Erythroblast (primary cell): ENCODE data around the gene ACTL10.
A peak's percentile ranks its signal among the peaks of the same experiment; 100 is the strongest.

ENCODE experiments used
- DNase-seq, 2 experiments: peaks; one replicate each; lab custom pipeline; 2025; lab: John Stamatoyannopoulos, UW
- GATA1 ChIP-seq: IDR thresholded peaks from 2 replicates; pipeline ENCODE4 v1.6.1; 2011; ENCODE audit warnings: low read depth, mild to moderate bottlenecking, control low read depth, low read length, moderate library complexity
- POLR2A ChIP-seq: IDR thresholded peaks from 2 replicates; pipeline ENCODE4 v1.6.1; 2011; ENCODE audit warnings: mild to moderate bottlenecking, low read length

ACTL10 gene

DNA sequence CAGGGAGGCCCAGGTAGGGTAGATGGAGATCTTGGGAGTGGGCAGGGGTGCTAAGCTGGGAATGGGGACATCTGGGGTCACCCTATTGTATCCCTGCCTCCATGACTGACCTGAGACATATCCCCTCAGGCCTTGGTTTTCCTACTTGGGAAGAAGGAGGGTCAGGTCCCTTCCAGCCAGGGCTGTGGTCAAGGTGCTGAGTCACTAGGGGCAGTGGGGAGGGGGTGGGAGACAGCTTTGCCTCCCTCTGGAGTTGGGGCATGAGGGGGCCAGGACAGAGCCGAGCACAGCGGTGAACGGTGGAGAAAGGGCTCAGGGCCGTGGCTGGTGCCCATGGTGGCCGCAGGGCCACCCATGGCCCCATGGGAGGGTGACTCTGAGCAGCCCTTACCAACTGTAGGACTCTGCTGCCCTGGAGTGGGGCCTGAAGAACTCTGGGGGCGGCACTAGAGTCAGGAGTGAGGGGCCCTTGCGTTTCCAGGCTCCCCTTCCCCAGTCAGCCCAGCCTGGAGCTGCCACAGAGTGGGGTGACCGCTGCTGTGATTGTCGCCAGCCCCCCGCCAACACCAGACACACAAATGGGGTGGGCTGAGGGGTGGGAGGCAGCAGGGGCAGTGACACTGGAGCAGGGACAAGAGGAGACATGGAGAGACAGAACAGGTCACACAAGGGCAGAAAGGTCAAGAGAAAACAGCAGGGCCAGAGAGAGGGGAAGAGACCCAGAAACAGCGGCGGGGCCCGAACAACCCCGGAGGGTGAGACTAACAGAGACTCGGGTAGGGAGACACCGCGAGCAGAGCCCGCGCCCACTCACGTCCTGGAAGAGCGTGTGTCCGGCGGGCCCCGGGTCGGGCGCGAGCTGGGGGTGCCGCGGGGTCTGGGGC is 6.9 kb downstream of the ACTL10 start:
- TF ChIP-seq POLR2A = no peak
- no peak for TF ChIP-seq GATA1
- DNase-seq = no peak

DNA sequence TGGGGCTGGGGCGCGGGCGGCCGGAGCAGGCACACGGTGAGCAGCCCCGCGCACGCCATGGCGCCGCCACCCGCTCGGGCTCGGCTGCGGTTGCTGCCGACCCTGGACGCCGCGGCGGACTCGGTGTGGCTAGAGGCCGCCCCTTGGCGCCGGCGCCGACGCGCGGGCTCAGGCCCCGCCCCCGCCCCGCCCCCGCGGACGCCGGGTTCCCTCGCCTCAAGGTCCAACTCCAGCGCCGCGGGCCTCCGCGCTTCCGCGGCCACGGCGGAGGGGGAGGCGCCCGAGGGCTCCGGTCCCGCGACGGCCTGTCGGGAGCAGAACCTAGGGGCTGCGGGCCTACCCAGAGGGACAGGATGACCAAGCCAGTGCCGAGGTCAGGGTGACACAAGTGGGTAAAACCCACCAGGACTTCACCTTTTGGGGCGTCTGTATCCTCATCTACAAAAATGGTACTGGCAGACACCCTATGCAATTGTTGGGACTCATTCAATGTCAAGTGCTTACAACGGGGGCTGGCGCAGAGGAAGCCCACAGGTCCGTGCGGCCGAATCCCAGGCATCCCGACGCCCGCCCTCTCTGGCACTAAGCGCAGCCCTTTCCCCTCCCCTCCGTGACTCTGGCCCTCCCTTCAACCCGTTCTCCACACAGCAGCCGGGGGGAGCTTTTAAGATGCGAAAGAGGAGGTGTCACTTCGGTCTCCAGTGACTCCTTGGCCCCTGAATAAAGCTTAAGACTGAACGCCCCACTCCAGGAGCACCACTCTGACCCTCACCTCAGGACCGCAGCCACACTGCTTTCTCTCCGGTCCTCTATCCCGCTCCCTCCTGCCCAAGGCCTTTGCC is 7.8 kb downstream of the ACTL10 start, which contains the start of gene NECAB3:
Gene NECAB3, minus strand, starts transcription at position 135 of the 842 bp plus-strand sequence. Its CDS starts 76 bp downstream, at position 59.
- peak; percentile 29 for TF ChIP-seq POLR2A
- no peak for TF ChIP-seq GATA1
- DNase-seq = peak; percentile 79 to 88

DNA sequence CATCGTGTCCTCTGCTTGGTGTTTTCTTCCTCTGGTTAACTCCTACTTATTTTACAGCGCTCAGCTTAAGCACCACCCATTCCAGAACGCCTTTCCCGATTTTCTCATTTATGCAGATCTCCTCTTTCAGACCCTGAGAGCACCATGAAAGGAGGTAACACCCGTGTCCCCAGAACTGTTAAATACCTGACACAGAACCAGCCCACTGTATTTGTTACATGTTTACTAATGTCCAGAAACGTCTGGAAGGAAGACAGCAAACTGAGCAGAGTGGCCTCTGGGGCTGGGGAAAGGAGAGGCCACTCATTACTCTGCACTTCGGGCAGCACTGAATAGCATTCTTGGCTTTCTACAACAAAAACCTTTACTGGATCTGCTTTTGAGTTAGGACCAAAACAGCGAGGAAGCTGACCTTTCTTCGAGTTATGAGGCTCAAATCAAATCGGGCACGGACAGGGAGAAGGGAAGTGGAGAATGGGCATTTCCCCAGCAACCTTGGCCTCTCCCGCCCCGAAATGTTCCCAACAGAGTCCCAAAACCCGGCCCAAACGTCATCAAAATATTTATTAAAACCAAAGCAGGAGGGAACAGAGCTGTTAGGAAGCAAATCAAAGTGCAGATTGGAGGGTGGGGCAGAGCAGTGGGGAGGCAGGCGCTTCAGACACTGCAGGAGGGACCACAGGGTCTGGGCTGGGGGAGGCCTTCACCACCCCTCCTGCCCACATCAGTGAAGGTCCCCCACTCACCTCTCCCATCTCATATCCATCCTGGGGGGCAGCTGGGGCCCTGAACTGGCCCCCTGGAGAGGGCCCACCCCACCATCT is 8.6 kb downstream of the ACTL10 start:
- TF ChIP-seq POLR2A (no peak), GATA1 (no peak)
- DNase-seq = no peak

DNA sequence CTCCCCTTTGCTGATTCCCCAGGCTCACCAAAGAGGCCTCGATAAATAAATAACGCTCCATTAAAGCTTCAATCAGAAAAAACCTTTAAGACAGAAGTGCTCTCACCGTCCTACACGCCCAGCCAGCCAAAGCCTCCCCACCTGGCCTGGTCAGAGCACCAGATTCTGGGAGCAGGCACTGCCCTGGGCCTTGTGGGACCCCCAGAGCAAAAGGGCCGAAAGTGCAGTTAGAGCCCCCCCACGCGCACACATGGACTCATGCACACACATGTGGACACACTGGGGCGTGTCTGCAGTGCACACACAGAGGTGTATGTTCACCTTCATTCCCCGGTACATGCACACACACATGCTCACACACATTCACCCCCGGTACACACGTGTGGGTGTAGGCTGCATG is 9.4 kb downstream of the ACTL10 start:
- no peak for DNase-seq
- TF ChIP-seq POLR2A (no peak), GATA1 (no peak)

DNA sequence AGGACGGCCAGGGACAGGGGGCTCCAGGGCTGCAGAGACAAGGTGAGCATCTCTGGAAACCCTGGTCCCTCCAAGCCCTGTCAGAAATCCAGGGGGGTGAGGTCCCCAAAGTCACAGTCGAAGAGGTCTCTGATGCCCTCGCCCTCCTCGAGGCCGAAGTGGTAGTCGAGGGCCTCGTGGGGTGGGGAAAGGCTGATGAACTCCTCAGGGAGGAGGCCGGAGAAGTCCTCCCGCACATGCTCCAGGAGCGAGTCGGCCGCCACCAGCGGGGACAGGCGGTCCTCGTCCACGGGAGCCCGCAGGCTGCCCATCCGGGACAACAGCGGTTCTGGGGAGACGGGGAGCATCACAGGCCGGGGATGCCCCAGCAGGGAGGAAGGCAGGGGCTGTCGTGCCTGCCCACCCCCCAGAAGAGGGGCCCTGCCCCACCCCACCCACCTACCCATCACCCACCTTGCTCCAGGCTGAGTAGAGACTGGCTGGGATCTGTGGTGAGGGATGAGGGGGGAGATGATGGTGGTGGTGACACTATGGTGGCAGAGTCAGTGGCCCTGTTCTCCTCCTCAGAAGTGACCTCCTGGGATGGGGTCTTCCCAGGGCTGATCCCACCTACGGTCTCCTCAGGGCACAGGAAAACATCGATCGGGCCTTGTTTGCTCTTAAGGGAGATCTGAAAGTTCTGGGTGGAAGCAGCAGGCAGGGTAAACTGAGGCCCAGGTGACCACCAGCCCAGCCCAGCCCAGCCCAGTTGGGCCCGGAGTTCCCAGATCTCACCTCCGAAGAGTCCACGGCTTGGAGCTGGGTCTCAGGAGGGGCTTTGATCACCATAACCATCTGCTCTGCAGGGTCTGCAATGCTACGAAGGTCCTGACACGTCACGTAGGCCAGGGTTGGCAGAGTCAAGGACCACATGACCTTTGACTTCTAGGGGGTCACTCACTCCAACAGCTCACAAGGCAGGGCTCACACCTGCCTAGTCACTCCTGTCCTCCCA is 10.2 kb downstream of the ACTL10 start:
- DNase-seq = no peak
- TF ChIP-seq GATA1 (no peak), POLR2A (no peak)

DNA sequence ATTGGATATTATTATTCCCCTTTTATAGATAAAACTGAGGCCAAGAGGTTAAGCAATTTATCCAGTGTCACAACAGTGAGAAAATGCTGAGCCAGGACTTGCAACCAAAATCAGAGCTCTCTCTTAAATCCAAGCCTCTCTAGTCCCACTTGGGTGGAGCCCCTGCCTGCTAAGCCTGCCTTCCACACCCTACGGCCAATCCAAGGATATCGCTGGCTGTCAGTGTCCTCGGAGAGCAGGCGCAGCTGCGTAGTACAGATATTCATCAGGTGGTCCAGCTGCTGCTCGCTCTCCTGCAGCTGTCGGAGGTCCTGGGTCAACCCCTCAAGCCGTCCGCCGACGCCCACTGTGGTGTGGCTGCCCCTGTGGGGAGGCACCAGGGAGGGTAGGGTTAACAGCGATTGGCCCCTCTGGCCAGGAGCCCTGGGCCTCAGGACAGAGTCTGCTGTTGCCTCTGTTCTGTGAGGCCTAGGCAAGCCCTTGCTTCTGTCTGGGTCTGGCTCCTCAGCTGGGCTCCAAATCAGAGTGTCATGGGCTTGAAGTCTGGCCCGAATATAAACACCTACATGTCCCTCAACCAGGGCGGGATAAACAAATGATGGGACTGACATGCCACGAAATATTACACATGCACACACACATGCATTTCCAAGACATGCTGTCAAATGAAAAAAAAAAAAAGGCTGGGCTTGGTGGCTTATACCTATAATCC is 11.4 kb downstream of the ACTL10 start:
- no peak for TF ChIP-seq POLR2A
- no peak for DNase-seq

DNA sequence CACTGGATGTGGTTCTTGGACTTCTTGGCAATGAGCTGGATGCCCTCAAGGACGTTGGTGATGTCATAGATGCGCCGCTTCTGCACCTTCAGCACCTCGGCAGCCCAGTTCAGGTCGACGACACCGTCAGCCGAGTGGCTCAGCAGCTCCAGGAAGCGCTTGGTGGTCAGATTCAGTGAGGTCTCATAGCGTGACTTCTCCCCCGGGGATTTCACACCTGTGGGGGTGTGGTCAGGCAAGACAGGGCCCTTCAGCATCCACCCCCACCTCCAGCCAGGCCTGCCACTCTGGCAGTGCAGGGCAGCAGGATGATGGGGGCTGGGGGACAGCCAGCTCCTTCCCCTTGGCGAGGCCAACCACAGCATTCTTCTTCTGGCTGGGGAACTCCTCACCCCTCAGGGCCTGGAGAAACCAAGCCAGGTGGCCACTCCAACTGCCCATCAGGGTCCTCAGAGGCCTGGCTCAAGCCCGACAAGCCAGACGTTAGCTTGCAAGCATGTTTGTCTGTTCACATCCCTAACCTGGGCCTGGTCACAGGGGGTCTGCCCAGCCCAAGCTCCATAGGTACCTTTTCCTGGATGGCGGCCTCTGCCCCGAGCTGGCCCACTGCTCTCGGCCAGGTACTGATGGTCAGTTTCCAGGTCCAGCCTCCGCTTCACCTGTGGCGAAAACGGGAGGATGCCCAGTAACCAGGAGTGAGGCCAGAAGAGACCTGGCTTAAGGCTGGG is 13.2 kb downstream of the ACTL10 start:
- TF ChIP-seq POLR2A = no peak
- no peak for TF ChIP-seq GATA1
- DNase-seq = no peak

DNA sequence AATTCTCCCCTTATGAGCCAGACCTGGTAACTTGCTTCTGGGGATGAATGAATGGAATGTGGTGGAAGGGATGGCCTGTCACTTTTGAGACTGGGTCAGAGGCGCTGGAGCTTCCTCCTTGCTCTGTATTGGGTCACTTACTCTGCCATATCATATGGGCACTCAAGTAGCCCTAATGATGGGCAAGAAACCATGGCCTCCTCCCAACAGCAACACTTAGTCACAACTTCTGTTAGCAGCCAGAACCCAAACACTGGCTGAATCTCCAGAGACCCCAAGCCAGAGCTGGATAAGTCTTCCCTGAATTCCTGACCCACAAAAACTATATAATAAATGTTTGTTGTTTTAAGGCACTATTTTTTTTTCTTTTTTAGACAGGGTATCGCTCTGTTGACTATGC is 13.9 kb downstream of the ACTL10 start:
- TF ChIP-seq POLR2A = no peak
- no peak for TF ChIP-seq GATA1

DNA sequence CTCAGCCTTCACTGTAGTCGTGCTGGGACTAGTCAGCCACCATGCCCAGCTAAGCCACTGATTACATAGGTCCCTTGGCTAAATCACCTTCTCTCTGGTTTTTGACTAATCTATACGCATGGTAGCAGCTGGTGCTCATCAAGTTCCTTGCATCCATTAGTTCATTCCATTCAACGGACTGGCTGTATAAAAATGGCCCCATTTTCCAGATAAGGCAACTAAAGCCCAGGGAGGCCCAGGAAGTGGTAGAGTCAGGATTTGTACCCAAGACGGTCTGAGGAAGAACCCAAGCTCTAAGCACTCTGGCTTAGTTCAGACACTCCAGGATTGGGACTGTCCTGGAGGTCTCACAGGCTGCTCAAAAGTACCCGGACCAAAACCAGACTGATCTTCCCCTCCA is 14.5 kb downstream of the ACTL10 start:
- no peak for DNase-seq
- TF ChIP-seq POLR2A (no peak), GATA1 (no peak)

More for the DNA sequence above, 13.9 kb downstream of the ACTL10 start:
- DNase-seq = no peak

DNA sequence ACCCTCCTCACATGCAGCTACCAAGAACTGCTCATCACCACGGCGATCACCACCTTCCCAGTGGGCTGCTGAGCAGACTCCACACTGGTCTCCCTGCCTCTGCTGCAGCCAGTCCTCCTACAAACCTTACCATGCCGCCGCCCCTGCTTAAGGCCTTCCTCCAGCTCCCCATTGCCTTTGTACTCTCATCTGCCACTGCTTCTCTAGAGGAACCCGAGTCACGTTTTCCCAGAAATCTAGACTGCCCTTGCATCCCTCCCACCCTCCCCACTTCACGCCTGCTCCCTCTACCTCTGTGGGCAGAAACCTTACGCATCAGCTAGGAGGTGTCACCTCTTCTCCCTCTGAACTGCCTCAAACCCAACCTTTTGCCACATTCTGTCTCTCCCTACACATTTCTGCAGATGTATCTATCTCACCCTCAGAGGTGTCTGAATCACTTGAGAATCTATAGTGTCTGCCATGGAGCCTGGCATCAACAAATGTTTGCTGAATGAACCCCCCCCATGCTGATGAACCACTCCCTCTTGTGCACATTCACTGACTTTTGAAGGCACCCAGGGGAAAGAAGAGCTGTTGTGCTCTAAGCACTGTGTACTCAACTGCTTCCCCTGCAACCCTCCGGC is 15.1 kb downstream of the ACTL10 start:
- TF ChIP-seq GATA1 (no peak), POLR2A (no peak)
- DNase-seq = no peak
